SK-N-SH treated with all-trans-retinoic acid at 6 μM for 48 hours (cell line): ENCODE measurements around the gene C9.
"Not testable (repeated sequence)": the region's sequence is repeated elsewhere in the genome, so short reads cannot be mapped to it uniquely, and the experiment has no call there.

Experiments
- OSR1 ChIP-seq: fragments of 250-450 bp; sonication (Bioruptor Pico); IDR thresholded peaks from 2 replicates; pipeline ENCODE4 v1.8.0; 2022; ENCODE audit warnings: moderate library complexity, mild to moderate bottlenecking, inconsistent platforms
- SNAI2 ChIP-seq: fragments of 250-450 bp; sonication (Bioruptor Pico); IDR thresholded peaks from 2 replicates; pipeline ENCODE4 v1.5.0; 2020; ENCODE audit warnings: mild to moderate bottlenecking, moderate library complexity
- TCF4 ChIP-seq: fragments of 250-450 bp; sonication (Bioruptor Pico); IDR thresholded peaks from 2 replicates; pipeline ENCODE4 v1.8.0; 2021; ENCODE audit warnings: mild to moderate bottlenecking, moderate library complexity, borderline replicate concordance
- TSHZ2 ChIP-seq: fragments of 250-450 bp; sonication (Bioruptor Pico); IDR thresholded peaks from 2 replicates; pipeline ENCODE4 v1.5.0; 2020; ENCODE audit warnings: mild to moderate bottlenecking, moderate library complexity

- not testable (repeated sequence) for TF ChIP-seq OSR1 (CRISPR knock-in tag); SNAI2 (CRISPR knock-in tag); TSHZ2 (CRISPR knock-in tag); TCF4
Observed at GRCh38 chr5:39403761-39404160, 39.5 kb upstream of the C9 start.
